HK-2 (cell line): ENCODE results near the gene RBM28.
"Not testable (repeated sequence)": the region's sequence is repeated elsewhere in the genome, so short reads cannot be mapped to it uniquely, and the experiment has no call there.

Source experiments
- DNase-seq: peaks from one replicate; pipeline ENCODE4 v3.0.0-alpha.2; 2018; ENCODE audit not compliant: unreplicated experiment

RBM28 gene

DNA sequence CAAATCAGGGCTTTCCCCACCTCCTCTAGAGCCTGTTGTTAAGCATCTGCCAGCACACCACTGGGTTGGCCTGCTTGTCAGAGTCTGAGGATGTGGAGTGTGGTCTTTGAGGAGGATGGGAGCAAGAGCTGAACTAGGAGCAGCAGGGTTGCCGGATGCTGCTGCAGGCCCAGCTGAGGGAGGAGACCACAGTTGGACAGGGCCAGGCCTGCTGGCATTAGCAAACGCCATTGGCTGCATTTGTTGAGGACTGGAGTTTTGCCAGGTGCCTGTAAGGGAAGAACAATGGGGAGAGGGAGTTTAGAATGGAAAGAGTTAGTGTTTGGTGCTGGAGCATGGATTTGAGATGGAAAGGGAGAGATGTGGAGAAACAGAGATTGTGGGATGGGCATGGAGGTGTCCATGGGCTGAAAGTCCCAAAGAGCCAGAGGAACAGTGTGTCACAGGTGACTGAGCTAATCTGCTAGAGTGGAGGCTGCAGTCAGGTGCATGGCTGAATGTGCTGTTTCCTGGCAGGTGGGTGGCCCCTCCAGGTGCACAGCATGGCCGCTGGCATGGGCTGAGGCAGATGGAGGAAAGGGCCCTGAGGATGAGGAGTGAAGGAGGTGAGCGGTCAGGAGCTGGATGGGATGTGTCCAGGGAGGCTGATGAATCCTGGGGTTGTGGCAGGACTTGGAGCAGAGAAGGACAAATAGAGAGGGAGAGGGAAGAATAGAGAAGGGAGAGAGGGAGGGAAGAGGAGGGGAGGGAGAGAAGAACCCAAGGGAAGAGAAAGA is 61.9 kb downstream of the RBM28 start:
- no peak for DNase-seq

DNA sequence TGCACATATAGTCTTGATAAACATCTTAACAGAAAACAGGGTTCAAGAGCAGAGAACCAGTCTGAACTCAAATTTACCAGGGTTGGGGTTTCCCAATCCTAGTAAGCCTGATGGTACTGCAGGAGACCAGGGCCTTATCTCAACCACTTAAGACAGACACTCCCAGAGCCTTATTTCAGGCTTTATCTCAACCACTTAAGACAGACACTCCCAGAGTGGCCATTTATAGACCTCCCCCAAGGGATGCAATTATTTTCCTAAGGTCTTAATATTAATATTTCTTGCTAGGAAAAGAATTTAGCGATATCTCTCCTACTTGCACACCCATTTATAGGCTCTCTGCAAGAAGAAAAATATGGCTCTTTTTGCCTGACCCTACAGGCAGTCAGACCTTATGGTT is 63.3 kb downstream of the RBM28 start:
- not testable (repeated sequence) for DNase-seq

DNA sequence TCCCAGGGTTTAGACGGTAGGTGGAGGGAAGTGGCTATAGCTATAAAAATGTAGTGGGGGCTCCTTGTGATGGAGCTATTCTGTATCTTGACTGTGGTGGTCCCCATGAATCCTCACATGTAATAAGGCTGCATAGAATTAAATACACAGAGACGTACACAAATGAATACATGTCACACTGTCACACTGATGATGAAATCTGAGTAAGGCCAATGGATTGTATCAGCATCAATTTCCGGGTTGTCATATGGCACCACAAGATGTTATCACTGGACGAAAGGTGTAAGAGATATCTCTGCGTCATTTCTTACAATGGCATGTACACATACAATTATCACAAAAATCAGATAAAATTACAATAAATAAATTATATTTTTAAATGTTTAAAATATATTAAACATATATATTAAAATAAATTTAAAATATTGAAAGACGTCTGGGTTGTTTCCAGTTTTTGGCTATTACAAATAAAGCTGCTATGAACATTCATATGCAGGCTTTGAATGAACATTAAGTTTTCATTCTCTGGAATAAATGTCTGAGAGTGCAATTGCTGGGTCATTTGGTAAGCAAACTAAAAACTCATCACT is 64.5 kb downstream of the RBM28 start:
- DNase-seq: no peak

DNA sequence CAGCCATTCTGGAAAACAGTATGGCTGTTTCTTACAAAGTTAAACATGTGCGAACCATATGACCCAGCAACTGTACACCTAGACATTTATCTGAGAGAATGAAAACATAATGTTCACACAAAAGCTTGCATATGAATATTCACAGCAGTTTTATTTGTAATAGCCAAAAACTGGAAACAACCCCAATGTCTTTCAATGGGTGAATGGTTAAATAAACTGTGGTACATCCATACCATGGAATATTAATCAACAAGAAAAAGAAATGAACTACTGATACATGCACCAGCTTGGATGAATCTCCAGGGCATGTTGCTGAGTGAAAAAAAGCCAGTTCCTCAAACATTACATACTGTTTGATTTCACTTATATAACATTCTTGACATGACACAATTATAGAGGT is 65.3 kb downstream of the RBM28 start:
- DNase-seq: no peak

DNA sequence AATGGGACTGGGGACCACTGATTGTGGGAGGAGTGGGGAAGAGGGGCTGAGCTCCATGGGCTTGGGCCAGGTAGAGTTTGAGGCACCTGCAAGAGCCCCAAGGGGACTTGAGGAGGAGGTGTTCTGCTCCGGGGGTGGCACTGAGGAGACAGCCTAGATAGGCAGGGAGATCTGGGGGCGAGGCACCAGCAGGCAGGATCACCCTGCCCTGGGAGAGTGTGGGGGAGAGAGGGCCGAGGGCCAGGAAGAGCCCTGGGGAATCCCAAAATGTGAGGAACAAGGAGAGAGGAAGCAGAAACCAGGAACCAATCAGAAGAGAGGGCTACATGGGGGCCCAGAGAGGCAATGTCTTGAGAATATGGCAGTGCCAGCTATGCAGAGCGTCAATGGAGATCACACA is 68.0 kb downstream of the RBM28 start:
- no peak for DNase-seq

DNA sequence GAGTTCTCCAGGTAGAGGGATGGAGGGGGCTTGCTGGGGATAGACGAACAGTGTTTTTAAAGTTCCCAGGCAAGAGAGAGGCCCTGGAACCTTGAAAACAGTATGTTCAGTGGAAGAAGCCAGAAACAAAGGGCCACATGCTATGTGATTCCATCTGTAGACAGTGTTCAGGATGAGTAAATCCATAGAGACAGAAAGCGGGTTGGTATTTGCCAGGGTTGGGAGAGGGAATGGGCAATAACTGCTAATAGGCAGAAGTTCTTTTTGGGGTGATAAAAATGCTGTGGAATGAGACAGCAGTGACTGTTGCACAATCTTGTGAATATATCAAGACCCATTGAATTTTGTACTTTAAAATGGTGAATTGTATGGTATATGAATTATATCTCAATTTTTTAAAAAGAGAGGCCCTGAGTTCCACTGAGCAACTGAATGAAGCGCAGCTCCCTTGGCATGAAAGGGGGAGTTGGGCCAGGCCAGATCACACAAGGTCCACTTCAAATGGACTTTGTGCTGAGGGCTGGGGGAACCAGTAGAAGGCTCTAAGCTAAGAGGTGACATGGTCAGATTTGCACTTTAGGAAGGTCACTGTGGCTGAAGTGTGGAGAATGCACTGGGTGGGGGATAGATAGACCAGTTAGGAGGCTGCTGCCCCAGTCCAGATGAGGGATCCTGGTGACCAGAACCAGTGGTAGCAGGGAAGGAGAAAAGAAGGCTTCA is 68.7 kb downstream of the RBM28 start:
- DNase-seq: no peak

DNA sequence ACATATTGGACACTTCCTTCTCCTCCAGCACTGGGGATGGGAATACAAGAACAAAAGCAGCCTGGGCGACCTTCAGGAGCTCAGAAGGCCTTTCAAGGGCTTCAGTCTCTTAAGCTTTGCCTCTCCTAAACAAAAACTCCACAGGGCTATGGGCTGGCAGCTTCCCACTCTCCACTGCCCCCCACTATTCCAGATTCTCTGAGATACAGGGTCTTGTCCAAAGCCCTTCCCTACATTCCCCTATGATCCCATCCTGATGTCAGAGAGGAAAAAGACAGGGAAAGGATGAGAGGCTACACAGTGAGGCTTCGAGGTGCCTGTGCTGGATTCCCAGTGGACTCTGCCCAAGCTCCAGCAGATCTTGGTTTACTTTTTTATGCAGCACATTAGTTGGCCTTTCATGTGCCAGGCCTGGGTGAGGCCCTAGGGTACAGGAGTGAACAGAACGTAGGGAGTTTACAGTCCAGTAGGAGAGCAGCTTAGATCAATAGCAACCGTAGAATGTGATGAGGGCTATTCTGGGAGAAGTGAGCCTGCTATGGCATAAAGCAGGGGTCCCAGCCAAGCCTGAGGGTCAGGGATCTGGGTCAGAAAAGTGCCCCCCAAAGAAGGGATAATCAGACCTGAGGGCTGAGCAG is 69.3 kb downstream of the RBM28 start:
- DNase-seq: no peak

DNA sequence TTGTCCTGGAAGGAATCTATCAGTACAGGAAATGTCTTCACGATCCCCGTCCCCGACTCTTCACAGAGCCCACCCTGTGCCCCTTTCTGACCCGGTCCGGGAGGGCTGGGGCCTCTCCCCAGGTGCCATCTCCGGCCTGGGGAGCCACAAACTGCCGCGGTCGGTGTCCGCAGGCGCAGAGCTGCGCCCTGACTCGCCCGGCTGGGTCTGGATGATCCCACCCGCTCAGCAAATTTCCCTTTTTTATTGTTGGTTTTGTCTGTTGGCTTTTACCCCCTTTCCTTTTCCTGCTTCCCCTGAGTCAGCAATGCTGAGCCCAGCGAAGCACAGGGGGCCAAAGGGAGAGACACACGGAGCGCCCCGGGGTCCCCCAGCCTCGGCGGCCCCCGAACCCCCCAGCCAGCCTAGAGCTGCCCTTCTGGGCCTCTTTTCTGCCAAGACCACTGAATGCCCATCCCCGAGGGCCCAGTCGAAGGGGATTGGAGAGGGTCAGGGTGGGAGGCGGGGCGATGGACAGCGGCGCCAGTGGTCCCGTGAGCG is 71.7 kb downstream of the RBM28 start:
- DNase-seq: no peak

DNA sequence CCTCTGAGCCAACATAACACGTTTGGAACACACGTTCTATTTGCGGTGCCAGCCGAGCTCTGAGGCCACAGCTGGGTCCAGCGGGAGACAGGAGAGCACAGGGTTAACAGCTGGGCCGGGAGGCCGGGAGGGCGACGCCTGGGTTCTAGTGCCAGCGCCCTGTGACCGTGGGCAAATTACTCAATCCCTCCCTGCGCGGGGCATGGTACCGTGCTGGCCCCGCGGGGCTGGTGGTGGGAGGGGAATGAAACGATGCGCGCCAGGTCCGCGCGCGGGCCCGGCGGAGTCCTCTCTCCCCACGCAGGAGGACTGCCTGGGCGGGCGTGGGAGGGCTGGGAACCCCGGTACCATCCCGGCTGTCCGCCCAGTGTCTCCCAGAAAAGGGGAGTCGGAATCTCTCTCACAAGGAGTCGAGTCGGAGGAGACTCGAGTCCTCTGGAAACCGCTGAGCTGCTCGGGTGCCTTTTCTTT is 72.2 kb downstream of the RBM28 start:
- no peak for DNase-seq

DNA sequence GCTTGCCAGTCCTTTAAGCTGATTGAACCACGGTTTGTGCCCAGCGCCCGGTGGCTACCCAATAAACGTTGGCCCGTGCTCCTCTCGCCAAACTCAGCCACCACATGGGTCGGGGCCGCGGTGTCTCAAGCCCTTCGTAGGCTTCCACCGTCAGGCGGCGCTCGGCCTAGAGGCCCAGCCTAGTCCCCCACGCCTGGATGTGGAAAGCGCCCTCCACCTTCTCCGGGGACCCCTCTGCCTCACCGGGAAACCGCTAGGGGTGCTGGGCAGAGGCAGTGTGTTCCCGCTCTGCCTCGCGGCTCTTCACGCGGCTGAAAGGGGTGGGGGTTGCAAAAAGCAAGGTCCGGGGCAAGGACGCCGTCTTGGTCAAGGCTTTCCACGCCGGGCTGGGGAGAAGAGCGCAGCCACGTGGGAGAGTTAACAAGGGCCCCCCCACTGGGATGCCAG is 72.9 kb downstream of the RBM28 start:
- DNase-seq: no peak

DNA sequence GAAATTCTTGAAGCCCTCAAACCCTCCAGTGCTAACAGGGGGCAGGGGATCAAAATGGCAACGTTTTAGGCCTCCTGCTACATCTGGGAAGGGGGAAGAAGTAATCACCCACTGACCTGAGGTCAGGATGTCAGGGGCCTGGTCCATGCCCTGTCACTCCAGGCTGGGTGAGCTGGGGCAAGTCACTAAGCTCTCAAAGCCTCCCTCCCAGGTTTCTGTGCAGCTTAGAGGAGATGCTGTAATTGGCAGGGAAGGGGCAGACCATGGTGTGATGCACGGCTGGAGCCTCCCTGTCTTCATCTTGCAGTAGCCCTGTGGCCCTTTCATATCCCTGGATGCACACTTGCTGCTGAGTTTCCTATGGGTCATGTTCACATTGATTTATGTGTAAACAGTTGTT is 75.5 kb downstream of the RBM28 start:
- no peak for DNase-seq

DNA sequence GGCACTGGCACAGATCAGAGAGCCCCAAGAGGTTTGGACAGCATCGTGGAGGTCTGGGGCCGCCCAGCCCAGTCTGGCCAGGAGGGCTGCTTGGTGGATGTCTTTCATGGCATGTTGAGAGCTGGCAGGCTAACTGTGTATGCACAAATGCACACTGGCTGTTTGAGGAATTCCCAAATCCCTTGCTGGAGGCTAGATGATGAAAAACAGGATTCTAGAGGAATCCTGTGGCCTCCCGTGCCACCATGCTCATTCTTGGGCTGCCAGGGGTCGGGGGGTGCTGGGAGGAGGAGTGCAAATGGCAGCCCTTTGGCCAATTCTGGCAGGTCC is 76.1 kb downstream of the RBM28 start:
- DNase-seq: no peak

DNA sequence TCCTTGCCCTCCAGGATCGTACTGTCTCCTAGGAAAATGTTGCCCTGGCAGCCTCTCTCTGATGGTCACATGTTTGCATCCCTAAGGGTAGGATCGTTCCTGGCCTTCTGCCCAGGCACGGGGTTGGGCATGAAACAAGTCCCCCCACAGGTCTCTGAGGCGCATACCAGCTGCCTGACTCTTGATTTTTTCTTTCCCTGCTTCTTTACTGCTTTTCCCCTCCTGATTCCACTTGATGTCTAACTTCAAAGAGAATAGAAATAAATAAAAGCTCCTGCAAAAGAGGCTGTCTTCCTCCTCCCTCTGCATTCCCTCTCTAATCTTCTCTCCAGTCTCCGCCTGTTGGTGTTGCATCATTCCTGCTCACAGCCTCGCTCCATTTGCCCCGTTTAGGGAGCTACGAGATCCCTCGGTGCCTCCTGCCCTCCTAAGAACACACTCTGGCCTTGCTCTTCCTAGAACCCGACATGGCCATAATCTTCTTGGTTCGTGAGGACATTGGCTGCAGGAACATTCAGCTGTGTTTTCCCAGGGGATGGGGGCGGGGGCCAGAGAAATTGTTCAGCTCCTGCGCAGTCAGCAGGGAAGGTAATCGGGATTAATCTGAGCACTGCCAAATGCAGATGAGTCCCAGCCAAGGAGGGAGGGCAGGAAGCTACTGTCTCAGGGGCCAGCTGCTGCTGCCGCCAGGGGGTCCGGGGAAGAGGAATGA is 76.7 kb downstream of the RBM28 start:
- DNase-seq: peak; percentile 25

DNA sequence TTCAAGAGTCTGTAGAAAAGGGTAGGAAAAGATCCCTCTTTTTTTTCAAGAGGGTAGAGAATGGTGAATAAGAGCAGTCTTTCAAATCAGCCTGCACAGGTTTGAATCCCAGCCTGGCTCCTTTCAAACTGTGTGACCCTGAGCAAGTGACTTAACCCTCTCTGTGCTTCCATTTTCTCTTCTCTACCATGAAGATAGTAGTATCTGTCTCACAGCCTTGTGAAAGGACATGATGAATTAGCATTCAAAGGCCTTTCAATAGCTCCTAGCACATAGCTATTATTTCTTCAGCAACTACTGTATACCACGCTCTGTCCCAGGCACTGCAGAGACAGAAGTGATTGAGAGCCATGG is 77.2 kb downstream of the RBM28 start:
- DNase-seq: no peak

DNA sequence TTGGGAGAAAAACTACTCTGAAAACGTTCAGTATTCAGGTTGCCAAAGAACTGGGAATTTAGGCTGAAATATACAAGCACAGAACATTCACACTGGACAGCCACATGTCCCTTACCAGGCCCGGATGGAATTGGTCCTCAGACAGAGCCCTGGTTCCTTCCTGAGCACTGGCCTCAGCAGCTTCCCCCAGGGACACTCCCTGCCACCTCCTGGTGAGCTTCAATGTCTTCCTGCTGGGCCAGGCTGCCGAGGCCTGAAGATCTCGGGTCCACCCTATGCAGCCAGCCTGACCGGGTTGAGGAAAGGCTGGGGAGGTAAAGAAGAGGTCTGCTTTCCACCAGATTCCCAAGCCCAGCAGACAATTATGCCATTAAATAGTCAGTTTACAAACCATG is 77.8 kb downstream of the RBM28 start:
- no peak for DNase-seq

DNA sequence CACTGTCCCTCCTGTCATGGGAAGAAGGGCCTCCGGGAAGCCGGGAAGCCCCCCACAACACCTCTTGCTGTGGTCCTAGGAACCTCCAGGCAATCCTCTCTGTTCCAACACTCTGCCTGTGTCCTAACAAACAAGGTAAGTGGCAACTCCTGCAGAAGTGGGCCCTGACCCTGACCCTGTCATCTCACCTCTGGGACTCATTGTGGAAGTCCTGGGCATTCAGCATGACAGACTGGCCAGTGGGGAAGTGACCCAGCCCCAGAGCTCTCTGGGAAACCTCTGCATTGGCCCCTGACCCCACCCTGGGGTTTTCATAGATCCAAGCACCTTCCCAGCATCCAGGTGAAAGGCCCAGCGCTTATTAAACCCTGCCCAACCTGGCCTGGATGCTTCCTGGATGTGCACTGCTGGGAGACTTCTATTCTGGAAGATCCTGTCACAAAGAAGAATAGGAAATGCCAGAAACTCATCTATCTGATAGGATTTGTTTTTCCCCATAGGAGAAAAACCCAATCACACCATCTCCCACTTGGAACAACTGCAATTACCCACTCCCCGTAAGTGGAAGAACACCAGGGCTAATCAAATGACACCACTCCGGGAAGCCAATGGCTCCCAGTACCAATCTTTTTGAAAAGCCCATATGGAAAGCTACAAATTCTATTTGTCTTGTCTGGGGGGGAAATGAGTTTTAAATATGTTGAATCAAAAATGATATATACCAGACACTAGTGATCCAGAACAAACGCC is 78.4 kb downstream of the RBM28 start:
- no peak for DNase-seq

DNA sequence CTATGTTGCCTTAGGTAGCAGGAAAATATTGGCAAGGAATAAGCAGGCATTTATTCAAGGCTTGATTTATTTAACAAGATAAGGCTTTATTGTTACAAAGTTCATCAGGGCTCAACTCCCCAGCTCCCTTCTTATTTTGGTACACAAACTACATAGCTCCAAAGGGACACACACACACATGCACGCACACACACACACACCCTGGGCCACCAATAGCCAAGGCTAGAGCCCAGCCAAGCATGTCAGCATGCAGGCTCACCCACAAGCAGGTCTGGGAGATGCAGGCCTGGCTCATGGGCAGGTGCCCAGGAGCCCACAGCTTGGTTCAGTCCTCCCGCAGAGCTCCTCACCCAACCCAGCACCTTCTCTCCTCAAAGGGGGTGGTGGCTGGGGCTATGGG is 79.2 kb downstream of the RBM28 start:
- no peak for DNase-seq

DNA sequence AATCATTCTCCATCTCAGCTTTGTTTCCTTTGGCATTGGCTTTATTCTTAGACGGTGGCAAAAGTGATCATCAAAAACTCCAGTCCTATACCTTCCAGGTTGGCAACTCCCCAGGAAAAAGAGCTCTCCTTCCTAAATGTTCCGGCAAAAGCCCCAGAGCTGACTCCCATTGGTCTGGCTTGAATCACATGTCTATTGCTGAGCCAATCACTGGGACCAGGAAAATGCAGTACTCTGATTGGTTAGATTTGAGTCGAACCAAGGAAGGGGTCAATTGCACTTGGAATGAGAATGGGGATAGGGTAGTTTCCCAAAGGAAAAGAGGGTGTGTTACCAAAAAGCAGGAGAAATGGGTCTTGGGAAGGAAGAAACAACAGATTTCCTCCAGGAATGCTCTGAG is 80.3 kb downstream of the RBM28 start:
- DNase-seq: no peak

DNA sequence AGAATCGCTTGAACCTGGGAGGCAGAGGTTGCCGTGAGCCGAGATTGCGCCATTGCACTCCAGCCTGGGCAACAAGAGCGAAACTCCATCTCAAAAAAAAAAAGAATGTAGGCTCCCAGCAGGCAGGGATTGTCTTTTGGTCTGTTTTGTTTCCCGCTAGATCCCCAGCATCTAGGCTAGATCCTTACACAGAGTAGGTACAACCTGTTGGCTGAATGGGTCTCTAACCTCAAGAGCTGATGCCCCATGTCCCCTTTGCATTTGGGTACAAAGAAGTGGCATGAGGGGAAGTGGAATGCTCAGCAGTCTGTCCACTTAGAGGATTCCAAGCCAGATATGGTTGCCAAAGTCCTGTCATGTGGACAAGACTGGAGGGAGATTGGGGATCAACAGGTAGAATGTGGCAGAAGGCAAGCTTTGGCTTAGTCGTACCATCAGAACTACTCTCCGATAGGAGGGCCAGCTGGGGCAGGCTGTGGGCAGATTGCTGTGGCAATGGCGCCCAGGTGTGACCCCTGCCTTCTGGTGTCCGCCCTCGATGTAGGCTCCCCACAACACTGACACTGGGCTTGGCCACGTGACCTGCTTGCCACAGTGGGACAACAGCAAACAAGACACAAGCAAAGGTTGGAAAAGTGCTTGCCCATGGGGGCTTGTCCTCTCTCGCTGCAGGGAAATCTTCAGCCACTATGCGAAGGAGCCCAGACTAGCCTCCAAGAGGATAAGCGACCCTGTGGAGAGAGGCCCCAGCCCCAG is 81.3 kb downstream of the RBM28 start:
- DNase-seq: no peak

DNA sequence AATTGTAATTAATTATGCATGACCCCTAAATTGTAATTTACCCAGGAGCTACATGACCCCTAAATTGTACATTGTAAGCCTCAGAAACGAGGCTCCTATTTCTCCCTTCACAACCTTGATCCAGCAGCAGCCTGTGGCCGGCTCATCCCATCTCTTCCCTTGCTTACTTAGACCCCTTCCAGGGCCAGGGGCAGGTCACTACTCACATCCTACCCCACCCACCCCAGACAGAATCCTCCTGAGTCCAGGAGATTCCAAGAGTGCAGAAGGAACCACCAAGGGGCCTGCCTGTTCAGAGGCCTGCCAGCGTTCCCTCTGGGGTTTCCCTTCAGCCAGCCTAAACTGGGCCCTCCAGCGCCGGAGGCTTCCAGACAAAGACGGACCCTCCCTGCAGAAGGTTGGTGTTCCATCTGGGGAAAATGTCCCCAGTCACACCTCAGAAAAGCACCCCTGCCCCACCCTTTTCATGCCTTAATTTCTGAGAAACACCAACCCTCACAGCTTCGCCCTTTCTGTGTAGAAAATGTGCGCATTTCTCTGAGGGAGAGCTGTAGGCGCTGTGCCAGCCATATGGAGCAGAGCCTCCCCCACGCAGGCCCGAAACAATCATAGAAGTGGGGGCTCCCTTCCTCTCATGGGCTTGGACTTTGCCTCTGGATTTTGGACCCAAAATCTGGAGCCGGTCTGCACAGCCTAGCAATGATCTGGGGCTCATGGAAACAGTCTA is 83.5 kb downstream of the RBM28 start:
- DNase-seq: no peak
